H1 (cell line): ENCODE measurements around the gene MOB3C. TPM values are rescaled to one million over a fixed set of nuclear protein-coding genes. Genes with fewer than 3 reads are reported as not detected.

Experiments used
- CTCF ChIA-PET: fragments of 300-600 bp; sonication (Branson Sonifier 250); formaldehyde crosslinking; loops from one replicate; lab custom pipeline; 2021; ENCODE audit not compliant: partially characterized antibody; lab: Charles Lee
- POLR2A ChIA-PET: fragments of 300-600 bp; sonication (Branson Sonifier 250); formaldehyde crosslinking; loops from one replicate; lab custom pipeline; 2021; ENCODE audit warnings: inconsistent platforms; ENCODE audit not compliant: partially characterized antibody; lab: Charles Lee
- DNase-seq, 2 experiments: peaks; one replicate each; pipeline versions ENCODE4 v3.0.0 to v3.0.0-alpha.2; 2010 to 2022; ENCODE audit warnings: low spot score in 2 of 2, low read depth in 1 of 2, mixed read lengths in 1 of 2
- FAIRE-seq: peaks from 2 replicates; lab custom pipeline; 2011; peaks lifted over from hg19 to GRCh38; lab: Jason Lieb, UNC
- H2AFZ ChIP-seq: 2 replicates; pipeline ENCODE4 v1.8.1; 2012; ENCODE audit warnings: low read length, inconsistent platforms
- H2AK5ac ChIP-seq: 2 replicates; pipeline ENCODE4 v1.6.1; 2013; ENCODE audit warnings: low read depth, low read length
- H2BK120ac ChIP-seq: replicated peaks from 2 replicates; pipeline ENCODE3; 2013; ENCODE audit warnings: low read depth, low read length, inconsistent platforms
- H2BK12ac ChIP-seq: 2 replicates; pipeline ENCODE4 v1.6.1; 2013; ENCODE audit warnings: low read depth, low read length
- H2BK15ac ChIP-seq: 2 replicates; pipeline ENCODE4 v1.6.1; 2013; ENCODE audit warnings: low read length
- H2BK20ac ChIP-seq: 2 replicates; pipeline ENCODE4 v1.6.1; 2013; ENCODE audit warnings: low read length
- H2BK5ac ChIP-seq: 2 replicates; pipeline ENCODE4 v1.6.1; 2013; ENCODE audit warnings: low read depth, low read length
- H3K14ac ChIP-seq: 2 replicates; pipeline ENCODE4 v1.6.1; 2013; ENCODE audit warnings: inconsistent platforms; ENCODE audit not compliant: insufficient read length
- H3K18ac ChIP-seq: 2 replicates; pipeline ENCODE4 v1.6.1; 2013; ENCODE audit warnings: low read length; ENCODE audit errors: extremely low read depth
- H3K23ac ChIP-seq: 2 replicates; pipeline ENCODE4 v1.6.1; 2013; ENCODE audit warnings: inconsistent platforms; ENCODE audit not compliant: insufficient read length
- H3K23me2 ChIP-seq: 2 replicates; pipeline ENCODE4 v1.6.1; 2013; ENCODE audit warnings: low read depth, low read length
- H3K27ac ChIP-seq: 2 replicates; pipeline ENCODE4 v1.6.1; 2011; ENCODE audit warnings: low read depth, low read length, inconsistent platforms
- H3K27me3 ChIP-seq, 4 experiments: replicated peaks in 1 of 4; 1 replicate in 1 of 4; 2 replicates in 3 of 4; pipeline versions ENCODE4 v1.6.1 to v1.8.1; 2011 to 2013; ENCODE audit warnings: low read length in 3 of 4, mild to moderate bottlenecking in 3 of 4, inconsistent platforms in 2 of 4, mixed read lengths in 2 of 4, moderate library complexity in 1 of 4; ENCODE audit not compliant: control insufficient read depth in 3 of 4, insufficient read depth in 3 of 4; ENCODE audit errors: extremely low read depth in 1 of 4
- H3K36me3 ChIP-seq, 4 experiments: 2 replicates each; pipeline versions ENCODE4 v1.6.1 to v1.8.1; 2011 to 2013; ENCODE audit warnings: mild to moderate bottlenecking in 4 of 4, low read length in 3 of 4, moderate library complexity in 2 of 4, control low read depth in 1 of 4, inconsistent platforms in 1 of 4; ENCODE audit not compliant: insufficient read depth in 4 of 4, control insufficient read depth in 2 of 4
- H3K4ac ChIP-seq: replicated peaks from 2 replicates; pipeline ENCODE3; 2013; ENCODE audit warnings: low read length, low read depth, mixed read lengths, inconsistent platforms; ENCODE audit not compliant: insufficient read length
- H3K4me1 ChIP-seq, 4 experiments: replicated peaks in 1 of 4; 1 replicate in 1 of 4; 2 replicates in 3 of 4; pipeline versions ENCODE4 v1.6.1 to v1.8.1; 2011 to 2013; ENCODE audit warnings: low read length in 3 of 4, inconsistent platforms in 2 of 4, mixed read lengths in 1 of 4; ENCODE audit not compliant: insufficient read depth in 4 of 4, control insufficient read depth in 3 of 4
- H3K4me2 ChIP-seq, 2 experiments: 2 replicates each; pipeline versions ENCODE4 v1.6.1 to v1.8.1; 2011 to 2013; ENCODE audit warnings: low read depth in 2 of 2, low read length in 2 of 2, control low read depth in 1 of 2, inconsistent platforms in 1 of 2, mild to moderate bottlenecking in 1 of 2; ENCODE audit not compliant: insufficient read depth in 1 of 2
- H3K4me3 ChIP-seq, 4 experiments: fragments of 200-600, 300-600 bp in 1 of 4; sonication (generic), shearing (Covaris generic), sonication (Bioruptor Twin) in 1 of 4; 2 replicates each; pipeline versions ENCODE4 v1.5.1 to v1.8.1; 2011 to 2016; ENCODE audit warnings: low read length in 4 of 4, low read depth in 3 of 4, control low read depth in 2 of 4, inconsistent platforms in 2 of 4, mild to moderate bottlenecking in 2 of 4, mixed read lengths in 1 of 4, moderate library complexity in 1 of 4; ENCODE audit not compliant: insufficient read depth in 2 of 4; ENCODE audit errors: extremely low read depth in 1 of 4
- H3K56ac ChIP-seq: replicated peaks from 2 replicates; pipeline ENCODE3; 2013; ENCODE audit warnings: low read depth, mild to moderate bottlenecking, mixed read lengths, low read length, inconsistent platforms; ENCODE audit not compliant: insufficient read length
- H3K79me1 ChIP-seq: 2 replicates; pipeline ENCODE4 v1.6.1; 2013; ENCODE audit warnings: low read depth, low read length, control low read depth
- H3K79me2 ChIP-seq, 2 experiments: 2 replicates each; pipeline versions ENCODE4 v1.6.1 to v1.8.1; 2012 to 2013; ENCODE audit warnings: low read length in 2 of 2, mild to moderate bottlenecking in 2 of 2, inconsistent platforms in 1 of 2; ENCODE audit not compliant: insufficient read depth in 2 of 2, control insufficient read depth in 1 of 2
- H3K9ac ChIP-seq, 4 experiments: replicated peaks in 1 of 4; 1 replicate in 1 of 4; 2 replicates in 3 of 4; pipeline versions ENCODE4 v1.6.1 to v1.8.1; 2011 to 2013; ENCODE audit warnings: low read depth in 3 of 4, low read length in 3 of 4, control low read depth in 2 of 4, mild to moderate bottlenecking in 2 of 4, moderate library complexity in 2 of 4, inconsistent platforms in 1 of 4; ENCODE audit errors: extremely low read depth in 1 of 4
- H3K9me3 ChIP-seq, 2 experiments: 2 replicates each; pipeline versions ENCODE4 v1.6.1 to v1.8.1; 2012 to 2013; ENCODE audit warnings: mild to moderate bottlenecking in 2 of 2, moderate library complexity in 2 of 2, control low read depth in 1 of 2, inconsistent platforms in 1 of 2, low read depth in 1 of 2, low read length in 1 of 2, mixed read lengths in 1 of 2; ENCODE audit not compliant: insufficient read depth in 2 of 2
- H4K20me1 ChIP-seq, 2 experiments: replicated peaks in 1 of 2; 2 replicates each; pipeline versions ENCODE3 to v1.8.1; 2011 to 2013; ENCODE audit warnings: inconsistent platforms in 2 of 2, low read length in 2 of 2, mild to moderate bottlenecking in 1 of 2; ENCODE audit not compliant: insufficient read depth in 2 of 2, control insufficient read depth in 1 of 2
- H4K5ac ChIP-seq: 2 replicates; pipeline ENCODE4 v1.6.1; 2013; ENCODE audit warnings: low read length, low read depth, mixed read lengths, inconsistent platforms; ENCODE audit not compliant: insufficient read length
- H4K8ac ChIP-seq: 2 replicates; pipeline ENCODE4 v1.8.0; 2013; ENCODE audit warnings: mild to moderate bottlenecking, moderate library complexity, low read length, inconsistent platforms; ENCODE audit not compliant: insufficient read depth; ENCODE audit errors: extremely low read depth
- H4K91ac ChIP-seq: replicated peaks from 2 replicates; pipeline ENCODE3; 2013; ENCODE audit warnings: low read length, mixed read lengths, inconsistent platforms; ENCODE audit not compliant: insufficient read length
- ASH2L ChIP-seq: fragments of 200-600, 300-600 bp; sonication (generic); IDR thresholded peaks from one replicate; pipeline ENCODE4 v1.7.1; 2017; ENCODE audit warnings: low read length
- GTF2F1 ChIP-seq: IDR thresholded peaks from 2 replicates; pipeline ENCODE4 v1.6.1; 2012; ENCODE audit warnings: low read depth, low read length, improper control_type of control experiment, borderline replicate concordance
- POLR2AphosphoS5 ChIP-seq: IDR thresholded peaks from 2 replicates; pipeline ENCODE4 v1.6.1; 2011; ENCODE audit warnings: low read depth, low read length
- SIX5 ChIP-seq: IDR thresholded peaks from 2 replicates; pipeline ENCODE4 v1.6.1; 2011; ENCODE audit warnings: mild to moderate bottlenecking, low read depth, low read length
- SP4 ChIP-seq: IDR thresholded peaks from 2 replicates; pipeline ENCODE4 v1.6.1; 2012; ENCODE audit warnings: low read length, inconsistent platforms
- TAF7 ChIP-seq: optimal IDR thresholded peaks from 2 replicates; pipeline ENCODE3; 2011; ENCODE audit warnings: low read depth, mild to moderate bottlenecking, inconsistent platforms, low read length, moderate library complexity, borderline replicate concordance
- WGBS, 2 experiments: shearing (Covaris generic) in 1 of 2; methylation state at CpG; one replicate each; pipeline versions ENCODE4 v1.1.6 to v1.1.7; 2013 to 2015; ENCODE audit warnings: low lambda C conversion rate in 2 of 2, mixed read lengths in 2 of 2, inconsistent platforms in 1 of 2, low coverage in 1 of 2, missing lambda C conversion rate in 1 of 2; ENCODE audit not compliant: insufficient replicate concordance in 2 of 2, insufficient coverage in 1 of 2, insufficient read length in 1 of 2; ENCODE audit errors: extremely low coverage in 1 of 2, missing lambda C conversion rate in 1 of 2; 5-methylcytosine and 5-hydroxymethylcytosine counted together
- polyA plus RNA-seq, 7 experiments: library from polyadenylated mRNA; depleted of rRNA in 3 of 7; stranded (reverse) in 5 of 7; unstranded in 2 of 7; fragments of >200 nt in 5 of 7; fragments of 200-250 nt in 2 of 7; gene quantifications; 1 replicate in 5 of 7; 2 replicates in 1 of 7; 4 replicates in 1 of 7; pipeline versions ENCODE4 v1.2.1 to v1.2.3, GENCODE V29; 2011 to 2013; ENCODE audit warnings: missing spikeins in 2 of 7, mixed read lengths in 2 of 7
- total RNA-seq: library from RNA; stranded (reverse); fragmentation: NEBNext Ultra II Directional; extraction: Animal tissue kit (Norgen Biotek cat#: 25700); gene quantifications from 2 replicates; pipeline ENCODE4 v1.2.1, GENCODE V29; 2021

The MOB3C gene
- total and polyA plus RNA-seq, 2 of the 8 experiments (the other 6 are each of a cell fraction or from before 2014, with no cell fraction given): 5.8 to 6.6 TPM

GRCh38 chr1:46569884-46570725 is 46.5 kb downstream of the MOB3C start:
- no peak overlapping the region for H4K8ac ChIP-seq
- H3K56ac ChIP-seq: no peak overlapping the region
- no peaks in the 10 kb centered on the region for H3K9me3 ChIP-seq
- H3K14ac ChIP-seq: no peak overlapping the region
- H3K79me1 ChIP-seq: no peaks in the 10 kb centered on the region
- H3K79me2 ChIP-seq: no peaks in the 10 kb centered on the region
- no peak overlapping the region for H2AK5ac ChIP-seq
- no peaks in the 10 kb centered on the region for H3K23me2 ChIP-seq
- H3K27me3 ChIP-seq: no peaks in the 10 kb centered on the region
- ChIA-PET POLR2A (interaction anchor here (1.4 kb wide), 1 partner anchor 104 kb away, joined by 3 read pairs; no protein-coding TSS in a partner anchor), CTCF (interaction anchor here (0.6 to 3.1 kb wide), 9 partner anchors 9 to 151 kb away, joined by 3 to 17 read pairs (median 3); partner anchors contain the start of gene MKNK1)
- no peak overlapping the region for H3K23ac ChIP-seq
- no peak overlapping the region for H2BK120ac ChIP-seq
- no peak overlapping the region for H3K4ac ChIP-seq
- H3K4me3 ChIP-seq: no peak overlapping the region
- H3K4me1 ChIP-seq: peaks cover 1 to 5% (median 2%) of the 10 kb centered on the region in 4 experiments; a peak in 5 of 7 replicates
- DNase-seq (no peak), FAIRE-seq (no peak)
- H4K20me1 ChIP-seq: no peaks in the 10 kb centered on the region
- H3K18ac ChIP-seq: no peak overlapping the region
- H3K27ac ChIP-seq: no peak overlapping the region
- no peak overlapping the region for H2BK20ac ChIP-seq
- H2BK15ac ChIP-seq: no peak overlapping the region
- no peak overlapping the region for H2AFZ ChIP-seq
- no peak overlapping the region for H3K9ac ChIP-seq
- no peak overlapping the region for H3K4me2 ChIP-seq
- WGBS, 2 experiments: 85% methylated on average over 14 of the region's 14 CpGs; no CpG with 5 or more reads in 1 of the 2 experiments
- H2BK5ac ChIP-seq: no peak overlapping the region
- no peaks in the 10 kb centered on the region; a peak in 1 of 8 replicates for H3K36me3 ChIP-seq
- H4K91ac ChIP-seq: no peak overlapping the region
- no peak overlapping the region for H4K5ac ChIP-seq
- no peak overlapping the region for H2BK12ac ChIP-seq
- TF ChIP-seq GTF2F1: no peak
- no peak for TF ChIP-seq SP4
- TF ChIP-seq SIX5: no peak
- TF ChIP-seq TAF7: no peak
- no peak for TF ChIP-seq POLR2AphosphoS5
- TF ChIP-seq ASH2L: no peak
